A549 (cell line): ENCODE measurements around the gene NOL3. TPM values are rescaled to one million over a fixed set of nuclear protein-coding genes. Genes with fewer than 3 reads are reported as not detected.

Source experiments
- ATAC-seq, 2 experiments: fragments of 200-7000 bp in 1 of 2; fragments of >200 bp in 1 of 2; cut with Nextera tagmentation in 1 of 2; cut with Tn5 transposase in 1 of 2; 3 replicates each; pipeline versions ENCODE4 v1.8.0 to v1.9.1; 2018 to 2020; ENCODE audit warnings: mild to moderate bottlenecking in 1 of 2, moderate library complexity in 1 of 2
- CTCF ChIA-PET: fragments of 300-600 bp; sonication (Branson Sonifier 250); formaldehyde crosslinking; extraction: SDS; loops from one replicate; lab custom pipeline; 2021; ENCODE audit warnings: antibody characterized with exemption, inconsistent platforms; lab: Yijun Ruan, JAX
- POLR2A ChIA-PET: fragments of 350-600 bp; formaldehyde crosslinking; extraction: SDS; loops from one replicate; lab custom pipeline; 2021; ENCODE audit warnings: antibody characterized with exemption, inconsistent platforms; lab: Yijun Ruan, JAX
- DNase-seq, 2 experiments: peaks; one replicate each; pipeline versions ENCODE4 v3.0.0 to v3.0.0-alpha.2; 2011 to 2016; ENCODE audit warnings: low read depth in 1 of 2, low spot score in 1 of 2
- FAIRE-seq: peaks from 2 replicates; lab custom pipeline; 2011; peaks lifted over from hg19 to GRCh38; lab: Jason Lieb, UNC
- H3K27ac ChIP-seq, 2 experiments: fragments of >200 bp; sonication (Bioruptor Twin); formaldehyde crosslinking; 3 replicates each; pipeline ENCODE4 v1.5.1; 2016 to 2017
- H3K4me1 ChIP-seq: fragments of >200 bp; sonication (Bioruptor Twin); formaldehyde crosslinking; 3 replicates; pipeline ENCODE4 v1.6.1; 2016
- H3K4me2 ChIP-seq: fragments of >200 bp; sonication (Bioruptor Twin); formaldehyde crosslinking; 3 replicates; pipeline ENCODE4 v1.6.1; 2016
- H3K4me3 ChIP-seq: fragments of >200 bp; sonication (Bioruptor Twin); formaldehyde crosslinking; 3 replicates; pipeline ENCODE4 v1.5.1; 2016
- H3K9me3 ChIP-seq: fragments of >200 bp; sonication (Bioruptor Twin); formaldehyde crosslinking; 3 replicates; pipeline ENCODE4 v1.6.1; 2016
- BHLHE40 ChIP-seq: IDR thresholded peaks from 2 replicates; pipeline ENCODE4 v1.6.1; 2012; ENCODE audit warnings: low read depth, low read length, inconsistent platforms
- CBX2 ChIP-seq: fragments of 200-600 bp; sonication (generic); IDR thresholded peaks from 2 replicates; pipeline ENCODE4 v1.6.1; 2016; ENCODE audit warnings: low read depth, mild to moderate bottlenecking, borderline replicate concordance
- EHF ChIP-seq: fragments of 250-450 bp; sonication (Bioruptor Pico); IDR thresholded peaks from 2 replicates; pipeline ENCODE4 v1.5.0; 2020; ENCODE audit warnings: mild to moderate bottlenecking
- ESRRA ChIP-seq: fragments of 150-350 bp; IDR thresholded peaks from 2 replicates; pipeline ENCODE4 v1.6.1; 2014; ENCODE audit warnings: mild to moderate bottlenecking, low read length, borderline replicate concordance
- GATA3 ChIP-seq: IDR thresholded peaks from 2 replicates; pipeline ENCODE4 v1.6.1; 2012; ENCODE audit warnings: borderline replicate concordance
- KDM1A ChIP-seq: fragments of 200-600 bp; sonication (generic); IDR thresholded peaks from 2 replicates; pipeline ENCODE4 v1.6.1; 2016; ENCODE audit warnings: low read depth, mild to moderate bottlenecking
- KDM5A ChIP-seq: fragments of 200-600 bp; sonication (generic); IDR thresholded peaks from 2 replicates; pipeline ENCODE4 v1.6.1; 2016; ENCODE audit warnings: antibody characterized with exemption, mild to moderate bottlenecking
- NPAS2 ChIP-seq: fragments of 250-450 bp; sonication (Bioruptor Pico); IDR thresholded peaks from 2 replicates; pipeline ENCODE4 v1.8.0; 2022; ENCODE audit warnings: mild to moderate bottlenecking, moderate library complexity, borderline replicate concordance
- NR3C1 ChIP-seq: fragments of >200 bp; sonication (Bioruptor Twin); formaldehyde crosslinking; IDR thresholded peaks from 3 replicates; pipeline ENCODE4 v1.6.1; 2017
- POLR2AphosphoS2 ChIP-seq: conservative IDR thresholded peaks from 2 replicates; pipeline ENCODE4 v1.6.1; 2012; ENCODE audit warnings: low read length, improper control_type of control experiment, inconsistent platforms
- RAD21 ChIP-seq, 2 experiments: fragments of >200 bp in 1 of 2; sonication (Bioruptor Twin) in 1 of 2; formaldehyde crosslinking in 1 of 2; IDR thresholded peaks in 1 of 2; conservative IDR thresholded peaks in 1 of 2; 2 replicates in 1 of 2; 3 replicates in 1 of 2; pipeline ENCODE4 v1.6.1; 2012 to 2018; ENCODE audit warnings: inconsistent platforms in 1 of 2
- RCOR1 ChIP-seq: fragments of 150-350 bp; IDR thresholded peaks from 2 replicates; pipeline ENCODE4 v1.6.1; 2014; ENCODE audit warnings: antibody characterized with exemption, low read length, low read depth
- TFCP2L1 ChIP-seq: fragments of 250-450 bp; sonication (Bioruptor Pico); IDR thresholded peaks from 2 replicates; pipeline ENCODE4 v1.5.0; 2021; ENCODE audit warnings: mild to moderate bottlenecking
- WGBS: methylation state at CpG from one replicate; pipeline ENCODE4 v1.1.6; 2017; ENCODE audit errors: missing lambda C conversion rate; 5-methylcytosine and 5-hydroxymethylcytosine counted together
- polyA plus RNA-seq, 4 experiments: library from polyadenylated mRNA; depleted of rRNA in 3 of 4; stranded (reverse); fragments of >200 nt; fragmentation: RNase III in 1 of 4; extraction: RNeasy Plus Mini Kit Qiagen cat#74134 plus additional on column Dnase treatment in 1 of 4; gene quantifications; 2 replicates in 3 of 4; 3 replicates in 1 of 4; pipeline ENCODE4 v1.2.3, GENCODE V29; 2011 to 2017
- TF ChIP-seq, protein P1 (sequence below): fragments of 250-450 bp; sonication (Bioruptor Pico); IDR thresholded peaks from 2 replicates; pipeline ENCODE4 v1.5.0; 2021; ENCODE audit warnings: mild to moderate bottlenecking, moderate library complexity, borderline replicate concordance
- TF ChIP-seq, protein P2 (sequence below): fragments of 200-600 bp; sonication (generic); IDR thresholded peaks from 2 replicates; pipeline ENCODE4 v1.6.1; 2016; ENCODE audit warnings: antibody characterized with exemption, mild to moderate bottlenecking, moderate library complexity
- TF ChIP-seq, protein P3 (sequence below): fragments of 250-450 bp; sonication (Bioruptor Pico); IDR thresholded peaks from 2 replicates; pipeline ENCODE4 v1.5.0; 2020; ENCODE audit warnings: low read depth, mild to moderate bottlenecking, moderate library complexity
- TF ChIP-seq, protein P4 (sequence below): fragments of >200 bp; sonication (Bioruptor Twin); formaldehyde crosslinking; IDR thresholded peaks from 3 replicates; pipeline ENCODE4 v1.6.1; 2016
- TF ChIP-seq, protein P5 (sequence below): IDR thresholded peaks from 2 replicates; pipeline ENCODE4 v1.6.1; 2012
- TF ChIP-seq, protein P6 (sequence below): fragments of >200 bp; sonication (Bioruptor Twin); formaldehyde crosslinking; IDR thresholded peaks from 3 replicates; pipeline ENCODE4 v1.5.1; 2016

Gene NOL3
- polyA plus RNA-seq, 2 of the 4 experiments (the other 2 are of a cell fraction) = 22.6 to 39.1 TPM

DNA sequence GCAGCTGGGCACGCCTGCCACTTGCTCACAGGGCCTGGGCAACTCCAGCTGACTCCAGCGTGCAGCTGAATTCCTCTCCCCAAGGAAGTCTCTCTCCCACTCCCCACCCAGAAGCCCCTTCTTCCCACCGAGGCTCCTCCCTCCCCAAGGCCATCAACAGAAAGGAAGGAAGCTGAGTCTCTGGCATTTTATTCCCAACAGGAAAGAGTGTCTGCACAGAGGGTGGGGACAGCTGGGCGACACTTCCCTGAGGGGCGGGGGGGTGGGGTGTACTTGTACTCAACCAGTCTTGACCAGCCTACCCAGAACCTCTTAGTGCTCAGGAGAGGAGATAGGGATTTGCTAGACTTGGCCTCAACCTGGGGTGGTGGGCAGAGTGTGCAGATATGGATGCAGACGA, 19.7 kb downstream of the NOL3 start, which contains the start of gene EXOC3L1:
TSS of gene EXOC3L1 (minus strand) at position 96 of the 400 bp plus-strand sequence. CDS start 460 bp downstream, outside the sequence.
- H3K4me2 ChIP-seq = no peak within 1 kb of the TSS
- no peak for DNase-seq
- ChIA-PET POLR2A (no interaction called here), CTCF (interaction anchor here (0.6 to 10.7 kb wide), 9 partner anchors 8 to 236 kb away, joined by 3 to 162 read pairs (median 6); partner anchors contain the start of genes ELMO3, FBXL8, NOL3 and TRADD)
- WGBS = 73% methylated on average over 4 of the region's 6 CpGs
- H3K4me1 ChIP-seq = peaks cover 26% of the 10 kb centered on the region
- H3K27ac ChIP-seq = no peak within 1 kb of the TSS
- no peaks in the 10 kb centered on the region for H3K9me3 ChIP-seq
- ATAC-seq = no peak
- FAIRE-seq = no peak
- H3K4me3 ChIP-seq = no peak within 1 kb of the TSS
- TF ChIP-seq NR3C1 = no peak
- no peak for TF ChIP-seq POLR2AphosphoS2
- TF ChIP-seq EHF (CRISPR knock-in tag) = no peak
- TF ChIP-seq CBX2 = no peak
- TF ChIP-seq, protein P1, sequence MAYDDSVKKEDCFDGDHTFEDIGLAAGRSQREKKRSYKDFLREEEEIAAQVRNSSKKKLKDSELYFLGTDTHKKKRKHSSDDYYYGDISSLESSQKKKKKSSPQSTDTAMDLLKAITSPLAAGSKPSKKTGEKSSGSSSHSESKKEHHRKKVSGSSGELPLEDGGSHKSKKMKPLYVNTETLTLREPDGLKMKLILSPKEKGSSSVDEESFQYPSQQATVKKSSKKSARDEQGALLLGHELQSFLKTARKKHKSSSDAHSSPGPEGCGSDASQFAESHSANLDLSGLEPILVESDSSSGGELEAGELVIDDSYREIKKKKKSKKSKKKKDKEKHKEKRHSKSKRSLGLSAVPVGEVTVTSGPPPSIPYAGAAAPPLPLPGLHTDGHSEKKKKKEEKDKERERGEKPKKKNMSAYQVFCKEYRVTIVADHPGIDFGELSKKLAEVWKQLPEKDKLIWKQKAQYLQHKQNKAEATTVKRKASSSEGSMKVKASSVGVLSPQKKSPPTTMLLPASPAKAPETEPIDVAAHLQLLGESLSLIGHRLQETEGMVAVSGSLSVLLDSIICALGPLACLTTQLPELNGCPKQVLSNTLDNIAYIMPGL (CRISPR knock-in tag) = no peak
- TF ChIP-seq KDM1A = no peak
- TF ChIP-seq BHLHE40 = no peak
- no peak for TF ChIP-seq GATA3
- TF ChIP-seq NPAS2 (CRISPR knock-in tag) = no peak
- TF ChIP-seq, protein P2, sequence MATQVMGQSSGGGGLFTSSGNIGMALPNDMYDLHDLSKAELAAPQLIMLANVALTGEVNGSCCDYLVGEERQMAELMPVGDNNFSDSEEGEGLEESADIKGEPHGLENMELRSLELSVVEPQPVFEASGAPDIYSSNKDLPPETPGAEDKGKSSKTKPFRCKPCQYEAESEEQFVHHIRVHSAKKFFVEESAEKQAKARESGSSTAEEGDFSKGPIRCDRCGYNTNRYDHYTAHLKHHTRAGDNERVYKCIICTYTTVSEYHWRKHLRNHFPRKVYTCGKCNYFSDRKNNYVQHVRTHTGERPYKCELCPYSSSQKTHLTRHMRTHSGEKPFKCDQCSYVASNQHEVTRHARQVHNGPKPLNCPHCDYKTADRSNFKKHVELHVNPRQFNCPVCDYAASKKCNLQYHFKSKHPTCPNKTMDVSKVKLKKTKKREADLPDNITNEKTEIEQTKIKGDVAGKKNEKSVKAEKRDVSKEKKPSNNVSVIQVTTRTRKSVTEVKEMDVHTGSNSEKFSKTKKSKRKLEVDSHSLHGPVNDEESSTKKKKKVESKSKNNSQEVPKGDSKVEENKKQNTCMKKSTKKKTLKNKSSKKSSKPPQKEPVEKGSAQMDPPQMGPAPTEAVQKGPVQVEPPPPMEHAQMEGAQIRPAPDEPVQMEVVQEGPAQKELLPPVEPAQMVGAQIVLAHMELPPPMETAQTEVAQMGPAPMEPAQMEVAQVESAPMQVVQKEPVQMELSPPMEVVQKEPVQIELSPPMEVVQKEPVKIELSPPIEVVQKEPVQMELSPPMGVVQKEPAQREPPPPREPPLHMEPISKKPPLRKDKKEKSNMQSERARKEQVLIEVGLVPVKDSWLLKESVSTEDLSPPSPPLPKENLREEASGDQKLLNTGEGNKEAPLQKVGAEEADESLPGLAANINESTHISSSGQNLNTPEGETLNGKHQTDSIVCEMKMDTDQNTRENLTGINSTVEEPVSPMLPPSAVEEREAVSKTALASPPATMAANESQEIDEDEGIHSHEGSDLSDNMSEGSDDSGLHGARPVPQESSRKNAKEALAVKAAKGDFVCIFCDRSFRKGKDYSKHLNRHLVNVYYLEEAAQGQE = no peak
- TF ChIP-seq ESRRA = no peak
- TF ChIP-seq, protein P3, sequence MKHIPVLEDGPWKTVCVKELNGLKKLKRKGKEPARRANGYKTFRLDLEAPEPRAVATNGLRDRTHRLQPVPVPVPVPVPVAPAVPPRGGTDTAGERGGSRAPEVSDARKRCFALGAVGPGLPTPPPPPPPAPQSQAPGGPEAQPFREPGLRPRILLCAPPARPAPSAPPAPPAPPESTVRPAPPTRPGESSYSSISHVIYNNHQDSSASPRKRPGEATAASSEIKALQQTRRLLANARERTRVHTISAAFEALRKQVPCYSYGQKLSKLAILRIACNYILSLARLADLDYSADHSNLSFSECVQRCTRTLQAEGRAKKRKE (CRISPR knock-in tag) = no peak
- TF ChIP-seq RAD21 (conservative IDR thresholded peaks at IDR 0.05 in 1 of 2, IDR thresholded peaks at IDR 0.05 in 1 of 2) = no peak
- TF ChIP-seq, protein P4, sequence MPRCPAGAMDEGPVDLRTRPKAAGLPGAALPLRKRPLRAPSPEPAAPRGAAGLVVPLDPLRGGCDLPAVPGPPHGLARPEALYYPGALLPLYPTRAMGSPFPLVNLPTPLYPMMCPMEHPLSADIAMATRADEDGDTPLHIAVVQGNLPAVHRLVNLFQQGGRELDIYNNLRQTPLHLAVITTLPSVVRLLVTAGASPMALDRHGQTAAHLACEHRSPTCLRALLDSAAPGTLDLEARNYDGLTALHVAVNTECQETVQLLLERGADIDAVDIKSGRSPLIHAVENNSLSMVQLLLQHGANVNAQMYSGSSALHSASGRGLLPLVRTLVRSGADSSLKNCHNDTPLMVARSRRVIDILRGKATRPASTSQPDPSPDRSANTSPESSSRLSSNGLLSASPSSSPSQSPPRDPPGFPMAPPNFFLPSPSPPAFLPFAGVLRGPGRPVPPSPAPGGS = no peak
- no peak for TF ChIP-seq KDM5A
- TF ChIP-seq RCOR1 = no peak
- TF ChIP-seq, protein P5, sequence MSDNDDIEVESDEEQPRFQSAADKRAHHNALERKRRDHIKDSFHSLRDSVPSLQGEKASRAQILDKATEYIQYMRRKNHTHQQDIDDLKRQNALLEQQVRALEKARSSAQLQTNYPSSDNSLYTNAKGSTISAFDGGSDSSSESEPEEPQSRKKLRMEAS = no peak
- TF ChIP-seq, protein P6, sequence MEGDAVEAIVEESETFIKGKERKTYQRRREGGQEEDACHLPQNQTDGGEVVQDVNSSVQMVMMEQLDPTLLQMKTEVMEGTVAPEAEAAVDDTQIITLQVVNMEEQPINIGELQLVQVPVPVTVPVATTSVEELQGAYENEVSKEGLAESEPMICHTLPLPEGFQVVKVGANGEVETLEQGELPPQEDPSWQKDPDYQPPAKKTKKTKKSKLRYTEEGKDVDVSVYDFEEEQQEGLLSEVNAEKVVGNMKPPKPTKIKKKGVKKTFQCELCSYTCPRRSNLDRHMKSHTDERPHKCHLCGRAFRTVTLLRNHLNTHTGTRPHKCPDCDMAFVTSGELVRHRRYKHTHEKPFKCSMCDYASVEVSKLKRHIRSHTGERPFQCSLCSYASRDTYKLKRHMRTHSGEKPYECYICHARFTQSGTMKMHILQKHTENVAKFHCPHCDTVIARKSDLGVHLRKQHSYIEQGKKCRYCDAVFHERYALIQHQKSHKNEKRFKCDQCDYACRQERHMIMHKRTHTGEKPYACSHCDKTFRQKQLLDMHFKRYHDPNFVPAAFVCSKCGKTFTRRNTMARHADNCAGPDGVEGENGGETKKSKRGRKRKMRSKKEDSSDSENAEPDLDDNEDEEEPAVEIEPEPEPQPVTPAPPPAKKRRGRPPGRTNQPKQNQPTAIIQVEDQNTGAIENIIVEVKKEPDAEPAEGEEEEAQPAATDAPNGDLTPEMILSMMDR = no peak
- TF ChIP-seq TFCP2L1 = no peak
- TF ChIP-seq, all 56 proteins: peak for 0
